HPDE6-E6E7 (cell line): ENCODE data around the gene CCDC171.
"Not testable (repeated sequence)": the region's sequence is repeated elsewhere in the genome, so short reads cannot be mapped to it uniquely, and the experiment has no call there.

Experiments used
- DNase-seq: peaks from one replicate; pipeline ENCODE4 v3.0.0; 2011; ENCODE audit warnings: missing footprints; ENCODE audit errors: extremely low spot score

The CCDC171 gene

GRCh38 chr9:15552636-15553527 lies at the start of gene CCDC171:
Gene CCDC171 (plus strand): TSS chr9:15553043. CDS start chr9:15564089, 11,046 bp downstream.
- DNase-seq: peak; percentile 98

GRCh38 chr9:15505921-15506320 lies 46.9 kb upstream of the CCDC171 start:
- no peak for DNase-seq

DNA sequence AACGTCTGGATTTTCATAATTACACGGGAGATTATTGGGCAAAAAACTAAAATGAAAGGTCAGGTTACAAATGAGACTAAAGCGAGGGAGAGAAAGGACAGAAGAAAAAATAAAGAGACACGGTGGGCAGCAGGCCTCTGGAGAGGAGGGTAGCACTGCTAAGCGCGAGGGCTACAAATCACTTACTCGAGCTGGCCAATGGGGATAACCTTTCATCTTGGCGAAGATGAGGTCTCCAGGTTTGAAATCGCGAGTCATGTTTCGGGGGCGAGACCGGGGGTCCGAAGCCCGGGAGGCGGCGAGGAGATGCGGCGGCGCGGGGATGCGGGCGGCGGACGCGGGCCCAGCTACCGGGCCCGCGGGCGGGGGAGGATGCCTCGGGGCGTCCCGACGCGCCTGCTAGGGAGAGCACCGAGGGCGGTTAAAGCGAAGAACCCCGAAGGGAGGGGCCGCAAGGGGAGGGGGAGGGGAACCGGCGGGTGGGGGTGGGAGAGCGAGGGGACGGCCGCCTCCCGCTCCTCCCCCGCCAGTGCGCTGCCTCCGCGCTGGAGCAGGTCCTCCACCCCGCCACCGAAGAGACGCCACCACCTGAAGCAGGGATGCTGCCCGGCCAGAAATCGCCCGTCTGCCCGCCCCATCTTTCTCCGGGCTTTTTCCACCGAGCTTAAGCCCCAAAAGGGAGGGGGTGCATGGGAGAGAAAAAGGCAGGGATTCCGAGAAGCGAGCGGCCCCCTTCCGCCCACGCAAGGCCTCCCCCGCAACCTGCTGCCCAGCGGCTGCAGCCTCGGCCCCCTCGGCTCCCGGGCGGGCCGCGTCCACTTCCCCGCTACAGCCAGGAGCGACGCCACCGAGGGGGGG lies 42.7 kb upstream of the CCDC171 start:
- peak; percentile 6 for DNase-seq

- DNase-seq: peak; percentile 58
These were observed 41.9 kb upstream of the CCDC171 start, which contains the start of gene PSIP1 for GRCh38 chr9:15510789-15511575. Gene PSIP1 (minus strand): TSS chr9:15510970. CDS start chr9:15510188, 782 bp downstream.

DNA sequence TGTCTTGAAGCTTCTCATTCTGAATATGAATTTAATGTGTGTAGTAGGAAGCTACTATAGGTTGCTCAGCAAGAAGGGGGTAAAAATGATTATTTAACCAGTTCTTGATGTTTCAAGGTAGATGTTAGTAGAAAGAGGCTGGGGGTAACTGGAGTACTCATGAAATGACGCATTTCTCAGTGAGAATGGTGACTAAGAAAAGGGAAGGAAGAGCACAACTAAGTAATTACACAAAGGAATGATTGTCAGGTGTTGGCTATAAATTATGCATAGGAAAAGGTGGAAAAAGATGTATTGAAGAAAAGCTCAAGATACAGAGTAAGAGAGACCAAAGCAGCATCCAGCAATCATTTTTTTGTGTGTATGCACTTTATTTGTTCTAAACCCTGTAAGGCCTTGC lies 40.6 kb upstream of the CCDC171 start:
- DNase-seq: no peak

DNA sequence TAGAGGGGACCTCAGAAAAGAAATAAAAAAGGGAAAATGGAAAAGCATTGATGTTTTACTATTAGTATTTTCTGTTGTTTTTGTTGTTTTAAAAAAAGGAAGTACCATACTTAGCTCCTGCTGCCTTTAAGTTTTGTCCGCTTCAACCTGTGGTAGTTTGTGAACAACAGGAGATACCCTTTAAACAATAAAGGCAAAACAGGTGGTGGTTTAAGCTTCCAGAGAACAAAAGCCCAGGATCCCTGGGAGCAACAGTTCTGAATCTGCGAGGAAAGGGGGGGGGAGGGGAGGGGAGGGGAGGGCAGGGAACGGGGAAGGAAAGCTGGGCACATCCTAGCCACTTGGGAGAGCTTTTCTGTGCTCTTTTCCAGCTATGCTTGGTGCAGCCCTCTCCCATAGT lies 40.0 kb upstream of the CCDC171 start:
- DNase-seq: no peak

DNA sequence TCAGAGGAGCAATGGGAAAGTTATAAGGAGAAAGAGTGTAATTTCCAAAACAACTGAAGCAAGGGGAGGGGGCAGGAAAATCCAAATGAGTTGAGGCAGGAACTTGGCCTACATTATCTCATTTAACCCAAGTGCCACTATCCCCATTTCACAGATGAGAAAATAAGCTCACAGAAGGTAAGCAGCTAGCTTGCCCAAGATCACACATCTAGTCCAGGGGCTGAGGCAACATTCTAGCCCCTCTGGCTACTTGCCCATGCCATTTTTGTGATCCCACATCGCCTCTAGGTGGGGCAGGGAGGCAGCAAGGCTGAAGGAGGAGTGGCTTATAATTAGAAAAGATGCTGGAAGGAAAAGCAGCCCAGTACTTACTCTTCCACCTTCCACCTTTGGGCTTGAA lies 39.5 kb upstream of the CCDC171 start:
- DNase-seq: peak; percentile 1

DNA sequence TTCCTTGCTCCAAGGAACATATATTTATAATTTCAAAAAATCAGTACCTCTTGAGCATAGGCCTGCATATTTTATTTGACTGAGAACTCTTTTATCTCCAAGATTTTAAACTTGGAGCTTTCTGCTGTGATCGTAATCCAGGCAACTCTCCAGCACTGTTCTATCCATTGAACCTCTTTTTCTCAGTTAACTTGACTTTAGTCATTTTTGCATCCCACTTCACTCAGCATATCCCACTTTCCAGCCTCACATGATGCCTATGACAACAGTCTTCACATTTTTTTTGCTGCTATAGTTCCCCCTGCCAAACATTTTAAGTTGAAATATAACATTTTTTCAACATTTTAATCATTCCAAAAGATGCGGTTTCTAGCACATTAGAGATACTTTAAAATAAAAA lies 33.0 kb upstream of the CCDC171 start:
- DNase-seq: no peak

DNA sequence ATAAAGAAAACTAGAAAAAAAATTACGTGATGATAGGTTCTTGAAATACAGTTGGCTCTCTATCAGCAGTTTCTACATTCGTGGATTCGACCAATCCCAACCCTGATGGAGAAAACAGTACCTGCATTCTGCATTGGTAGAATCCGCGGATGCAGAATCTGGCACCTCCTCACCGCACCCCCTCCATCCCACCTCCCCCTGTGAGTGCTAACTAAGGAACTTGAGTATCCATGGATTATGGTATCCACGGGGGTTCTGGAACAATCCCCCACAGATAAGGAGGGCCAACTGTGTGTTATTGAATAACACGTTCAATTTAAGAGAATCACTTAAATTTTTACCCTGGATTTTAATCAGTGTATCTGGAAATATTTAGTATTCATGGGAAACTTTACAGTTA lies 31.6 kb upstream of the CCDC171 start:
- no peak for DNase-seq

DNA sequence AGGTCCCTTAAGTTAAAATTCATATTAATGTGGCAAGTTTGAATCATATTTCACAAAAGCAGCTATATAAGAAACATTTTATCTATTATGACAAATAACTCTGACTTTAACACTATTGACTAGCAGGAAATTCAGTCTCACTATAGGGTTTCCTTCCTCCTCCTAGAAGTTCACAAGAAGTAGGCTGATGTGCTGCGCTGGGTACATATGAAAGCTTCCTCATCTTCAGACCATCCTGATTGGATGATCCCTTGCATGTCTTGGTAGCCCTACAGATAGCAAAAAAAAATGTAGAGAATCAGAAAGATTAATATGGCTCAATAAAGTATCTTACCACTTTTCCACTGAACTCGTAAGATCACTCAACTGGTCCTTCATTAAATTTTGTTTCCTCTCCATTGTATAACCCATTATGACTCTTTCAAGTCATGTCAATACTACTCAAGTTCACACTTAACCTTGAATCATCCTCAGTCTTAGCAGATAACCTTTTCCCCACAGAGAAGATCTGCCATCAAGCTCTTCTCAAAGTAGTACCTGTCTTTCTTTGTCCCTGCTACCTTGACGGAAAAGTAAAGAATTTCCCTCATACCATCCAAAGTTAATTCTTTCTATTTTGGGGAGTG lies 30.6 kb upstream of the CCDC171 start:
- DNase-seq: no peak

DNA sequence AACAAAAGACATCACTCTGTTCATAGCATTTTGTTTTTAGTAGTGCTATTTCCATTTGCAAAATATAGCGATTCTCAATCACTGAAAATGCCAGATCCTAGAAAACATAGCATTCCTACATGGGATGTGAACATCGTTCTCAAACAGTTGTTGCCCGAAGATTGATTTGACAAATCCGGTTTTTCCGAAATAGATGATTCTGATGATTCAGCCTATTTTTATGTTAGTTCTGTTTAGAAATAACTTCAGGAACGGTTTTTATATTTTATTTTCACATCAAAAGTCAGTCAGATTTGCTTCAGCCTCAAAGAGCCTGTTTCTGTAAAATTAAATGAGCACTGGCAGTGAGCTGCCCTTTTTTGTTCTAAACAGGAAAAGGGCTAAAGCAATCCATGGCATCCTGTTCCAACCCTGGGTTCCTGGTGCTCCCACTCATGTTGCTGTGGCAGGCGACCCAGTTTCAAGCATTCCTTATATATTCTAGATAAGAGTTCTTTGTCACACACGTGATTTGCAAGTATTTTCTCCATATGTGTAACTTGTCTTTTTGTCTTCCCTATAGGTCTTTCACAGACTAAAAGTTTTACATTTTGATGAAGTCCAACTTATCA lies 27.9 kb upstream of the CCDC171 start:
- no peak for DNase-seq

GRCh38 chr9:15525958-15526357 lies 26.9 kb upstream of the CCDC171 start:
- no peak for DNase-seq

DNA sequence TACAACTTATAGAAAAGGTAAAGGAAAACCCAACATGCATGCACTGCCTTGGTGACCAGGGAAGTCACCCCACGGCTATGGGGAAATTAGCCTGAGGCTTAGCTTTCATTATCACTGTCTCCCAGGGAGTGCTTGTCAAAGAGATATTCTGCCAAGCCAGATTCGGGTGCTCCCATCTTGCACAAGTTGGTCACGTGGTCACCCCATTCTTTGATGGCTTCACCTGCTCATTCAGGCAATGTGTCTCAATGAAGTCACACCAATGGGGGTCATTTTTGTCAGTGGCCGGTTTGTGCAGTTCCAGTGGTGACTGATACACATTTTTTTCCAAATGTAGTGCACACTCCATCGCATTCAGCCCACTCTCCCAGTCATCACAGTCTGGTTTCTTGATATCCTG lies 25.8 kb upstream of the CCDC171 start:
- DNase-seq: not testable (repeated sequence)

DNA sequence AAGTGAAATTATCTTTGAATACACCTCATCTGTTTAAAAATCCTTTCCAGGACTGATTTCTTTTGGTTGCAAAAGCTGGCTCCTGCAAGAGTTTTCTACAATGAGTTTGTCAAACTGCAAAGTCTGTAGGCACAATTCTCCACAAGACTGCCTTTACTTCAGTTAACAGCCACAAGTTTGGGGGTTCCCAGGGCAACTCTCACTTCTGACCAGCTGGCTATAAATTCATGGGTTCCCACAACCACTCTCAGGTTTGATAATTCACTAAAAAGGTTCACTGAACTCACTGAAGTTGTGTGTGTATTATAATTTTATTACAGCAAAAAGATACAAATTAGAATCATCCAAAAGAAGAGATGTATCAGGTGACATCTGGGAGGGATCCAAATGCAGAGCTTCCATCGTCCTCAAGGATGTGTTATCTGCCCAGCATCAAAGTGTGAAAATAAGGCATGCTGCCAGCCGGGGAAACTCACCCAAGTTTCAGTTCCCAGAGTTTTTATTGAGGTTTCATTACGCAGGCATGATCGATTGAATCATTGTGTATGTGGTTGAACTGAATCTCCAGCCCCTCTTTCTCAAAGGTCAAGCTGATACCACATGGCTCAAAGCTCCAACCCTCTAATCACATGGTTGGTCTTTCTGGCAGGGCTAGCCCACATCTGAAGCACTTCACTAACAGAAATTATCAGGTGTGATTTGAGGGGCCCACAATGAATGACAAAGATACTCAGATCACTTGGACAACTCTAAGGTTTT lies 23.1 kb upstream of the CCDC171 start:
- no peak for DNase-seq

- no peak for DNase-seq
These were observed 21.5 kb upstream of the CCDC171 start for GRCh38 chr9:15531380-15531779.

DNA sequence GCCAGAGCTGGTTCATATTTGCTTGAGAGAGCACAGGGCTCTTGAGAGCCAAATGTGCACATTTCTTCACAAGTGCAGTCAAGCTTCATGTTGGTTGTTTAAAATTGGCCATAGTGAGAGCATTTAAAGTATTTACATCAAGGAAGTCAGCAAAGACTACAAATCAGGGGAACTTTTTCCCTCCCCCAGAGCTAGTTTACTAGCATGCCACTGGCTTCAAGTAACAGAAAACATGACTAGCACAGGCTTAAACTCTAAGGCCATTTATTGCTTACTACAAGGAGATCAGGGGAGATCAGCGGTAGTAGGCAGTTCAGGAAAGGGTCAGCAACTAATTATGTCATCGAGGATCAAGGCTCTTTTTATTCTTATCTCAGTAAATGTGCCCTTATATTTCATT lies 11.0 kb upstream of the CCDC171 start:
- DNase-seq: no peak

DNA sequence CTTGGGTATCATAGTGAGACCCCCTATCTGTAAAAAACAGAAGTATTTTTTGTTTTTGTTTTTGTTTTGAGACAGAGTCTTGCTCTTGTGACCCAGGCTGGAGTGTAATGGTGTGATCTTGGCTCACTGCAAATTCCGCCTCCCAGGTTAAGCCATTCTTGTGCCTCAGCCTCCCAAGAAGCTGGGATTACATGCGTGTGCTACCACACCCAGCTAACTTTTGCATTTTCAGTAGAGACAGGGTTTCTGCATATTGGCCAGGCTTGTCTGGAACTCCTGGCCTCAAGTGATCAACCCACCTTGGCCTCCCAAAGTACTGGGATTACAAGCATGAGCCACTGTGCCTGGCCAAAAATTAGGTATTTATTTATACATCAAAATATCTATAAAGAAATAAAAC lies 10.2 kb upstream of the CCDC171 start:
- no peak for DNase-seq

- no peak for DNase-seq
These were observed 9.6 kb upstream of the CCDC171 start for GRCh38 chr9:15543047-15543813.

DNA sequence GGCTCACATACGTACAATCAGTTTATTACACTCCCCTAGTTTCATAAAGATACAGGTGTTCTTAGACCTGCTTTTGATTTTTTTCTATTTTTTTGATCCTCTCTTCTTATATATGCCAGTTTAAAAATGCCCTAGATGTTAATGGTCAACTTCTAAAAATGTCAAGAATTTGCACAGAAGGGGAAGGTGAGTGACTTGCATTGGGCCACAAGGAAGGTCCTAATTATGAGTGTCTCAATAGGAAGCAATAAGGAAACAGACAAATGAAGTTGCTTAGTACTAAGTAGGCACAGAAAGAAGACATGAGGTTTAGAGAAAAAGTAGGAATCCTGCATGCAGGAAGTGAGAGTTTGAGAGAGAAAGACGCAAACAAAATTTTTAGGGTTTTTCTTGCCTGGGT lies 3.2 kb upstream of the CCDC171 start:
- no peak for DNase-seq
